HUES48 (cell line): Measurements from ENCODE around the gene E2F2.

Experiments used
- H3K27ac ChIP-seq: one replicate; pipeline ENCODE4 v1.7.0; 2013; ENCODE audit warnings: low read depth, low read length, inconsistent platforms
- H3K27me3 ChIP-seq: 2 replicates; pipeline ENCODE4 v1.6.1; 2013; ENCODE audit warnings: mild to moderate bottlenecking, low read length; ENCODE audit not compliant: control insufficient read depth, insufficient read depth
- H3K36me3 ChIP-seq: 2 replicates; pipeline ENCODE4 v1.6.1; 2013; ENCODE audit warnings: low read length; ENCODE audit not compliant: control insufficient read depth, insufficient read depth
- H3K4me1 ChIP-seq: 2 replicates; pipeline ENCODE4 v1.6.1; 2013; ENCODE audit warnings: mild to moderate bottlenecking, low read length; ENCODE audit not compliant: control insufficient read depth, insufficient read depth
- H3K4me3 ChIP-seq: 2 replicates; pipeline ENCODE4 v1.5.1; 2013; ENCODE audit warnings: mild to moderate bottlenecking, low read depth, low read length
- H3K9ac ChIP-seq: 2 replicates; pipeline ENCODE4 v1.6.1; 2013; ENCODE audit warnings: mild to moderate bottlenecking, low read depth, low read length, moderate library complexity
- H3K9me3 ChIP-seq: 2 replicates; pipeline ENCODE4 v1.6.1; 2013; ENCODE audit warnings: low read length; ENCODE audit not compliant: control insufficient read depth, insufficient read depth

E2F2 gene

DNA sequence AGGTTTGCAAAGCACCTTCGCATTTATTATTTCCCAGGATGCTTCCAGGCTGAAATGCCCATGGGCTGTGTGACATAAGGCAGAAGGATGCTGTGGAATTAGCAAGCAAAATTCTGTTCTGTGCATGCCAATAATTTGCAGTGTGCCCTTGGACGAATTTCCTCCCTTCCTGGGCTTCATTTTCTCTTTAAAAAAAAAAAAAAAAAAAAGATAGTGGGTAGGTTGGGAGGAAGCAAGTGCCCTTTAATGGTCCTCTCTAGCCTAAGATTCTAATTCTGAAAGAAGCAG, 30.7 kb upstream of the E2F2 start:
- H3K4me1 ChIP-seq = peaks cover 51% of the 10 kb centered on the region
- peak overlapping the region; percentile 20; the same call in 1 of the 2 replicates for H3K4me3 ChIP-seq
- H3K9ac ChIP-seq = no peak overlapping the region
- peak overlapping the region; percentile 97 for H3K27ac ChIP-seq
- H3K9me3 ChIP-seq = no peaks in the 10 kb centered on the region
- peaks cover 44% of the 10 kb centered on the region for H3K27me3 ChIP-seq
- H3K36me3 ChIP-seq = peaks cover 9% of the 10 kb centered on the region; the same call in 1 of the 2 replicates

DNA sequence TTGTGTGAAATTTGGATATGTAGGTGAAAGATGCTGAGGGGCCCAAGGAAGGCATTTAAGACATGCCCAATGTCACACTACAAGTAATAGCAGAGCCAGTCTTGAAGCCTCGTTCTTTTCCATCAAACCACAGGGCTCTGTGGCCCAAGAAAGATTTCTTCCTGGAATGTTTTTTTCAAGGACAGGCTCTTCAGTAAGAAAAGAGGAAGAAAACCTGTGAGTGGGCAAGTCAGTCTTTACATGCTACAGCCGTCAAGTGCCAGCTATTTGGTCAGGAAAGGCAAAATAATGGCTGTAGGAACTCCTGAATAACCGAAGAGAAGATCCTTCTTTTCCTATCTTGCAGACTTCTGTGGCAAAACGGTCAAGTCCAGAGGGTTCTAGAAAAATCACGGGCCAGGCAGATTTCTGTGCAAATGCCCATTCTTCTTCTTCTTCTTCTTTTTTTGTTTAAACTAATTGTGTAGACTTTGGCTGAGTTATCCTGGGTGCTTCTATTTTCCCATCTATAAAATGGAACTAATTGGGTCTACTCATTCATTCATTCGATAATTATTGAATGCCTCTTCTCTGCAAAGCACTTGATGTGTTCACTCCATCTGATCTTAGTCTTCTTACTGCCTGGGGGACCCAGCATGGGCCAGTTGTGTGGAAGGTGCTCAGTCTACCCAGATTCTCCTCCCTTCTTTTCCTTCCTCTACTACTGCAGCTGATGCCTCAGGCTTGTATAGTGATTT, 30.2 kb upstream of the E2F2 start:
- H3K27me3 ChIP-seq = peaks cover 44% of the 10 kb centered on the region

DNA sequence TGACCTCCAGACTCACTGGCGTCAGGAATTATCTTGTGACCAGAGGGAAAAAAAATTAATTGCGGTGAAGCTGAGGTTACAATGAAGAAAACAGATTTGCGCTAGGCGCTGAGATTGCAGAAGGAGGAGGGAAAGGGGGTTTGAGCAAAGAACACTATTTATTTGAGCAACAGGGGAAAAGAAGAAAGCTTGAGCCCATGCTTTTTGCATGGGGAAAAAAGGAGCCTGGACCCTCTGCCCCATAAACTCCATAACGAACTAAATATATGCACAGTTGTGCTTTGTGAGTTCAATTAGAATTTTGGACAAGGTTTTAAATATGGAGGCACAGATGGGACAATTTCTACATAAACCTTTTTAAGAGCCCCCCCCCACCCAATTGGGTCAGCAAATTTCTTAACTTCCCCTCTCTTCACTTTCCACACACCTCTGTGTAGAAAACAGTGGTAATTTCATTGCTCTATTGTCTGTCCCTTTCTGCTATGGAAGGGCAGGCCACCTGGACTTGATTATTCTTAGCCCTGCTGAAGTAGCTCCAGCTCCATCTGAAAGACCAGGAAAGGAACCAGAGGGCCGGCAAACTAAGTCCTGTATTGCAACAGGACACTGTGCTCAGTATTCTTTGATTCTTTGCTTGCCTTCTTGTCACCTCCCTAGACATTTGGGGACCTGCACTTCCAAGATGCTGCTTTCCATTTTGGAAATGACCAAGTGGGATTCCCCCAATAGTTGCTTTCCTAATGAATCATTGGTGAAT, 29.1 kb upstream of the E2F2 start:
- H3K4me3 ChIP-seq = peak overlapping the region; percentile 92
- peak overlapping the region; percentile 97 for H3K27ac ChIP-seq
- peaks cover 44% of the 10 kb centered on the region for H3K27me3 ChIP-seq
- peaks cover 9% of the 10 kb centered on the region; the same call in 1 of the 2 replicates for H3K36me3 ChIP-seq
- peak overlapping the region; percentile 59 for H3K9ac ChIP-seq
- no peaks in the 10 kb centered on the region for H3K9me3 ChIP-seq
- peaks cover 65% of the 10 kb centered on the region for H3K4me1 ChIP-seq

More for the DNA sequence above, 30.2 kb upstream of the E2F2 start:
- H3K9me3 ChIP-seq = no peaks in the 10 kb centered on the region
- peaks cover 9% of the 10 kb centered on the region; the same call in 1 of the 2 replicates for H3K36me3 ChIP-seq
- H3K9ac ChIP-seq = no peak overlapping the region
- peaks cover 57% of the 10 kb centered on the region for H3K4me1 ChIP-seq
- peak overlapping the region; percentile 97 for H3K27ac ChIP-seq
- peak overlapping the region; percentile 16; the same call in 1 of the 2 replicates for H3K4me3 ChIP-seq

DNA sequence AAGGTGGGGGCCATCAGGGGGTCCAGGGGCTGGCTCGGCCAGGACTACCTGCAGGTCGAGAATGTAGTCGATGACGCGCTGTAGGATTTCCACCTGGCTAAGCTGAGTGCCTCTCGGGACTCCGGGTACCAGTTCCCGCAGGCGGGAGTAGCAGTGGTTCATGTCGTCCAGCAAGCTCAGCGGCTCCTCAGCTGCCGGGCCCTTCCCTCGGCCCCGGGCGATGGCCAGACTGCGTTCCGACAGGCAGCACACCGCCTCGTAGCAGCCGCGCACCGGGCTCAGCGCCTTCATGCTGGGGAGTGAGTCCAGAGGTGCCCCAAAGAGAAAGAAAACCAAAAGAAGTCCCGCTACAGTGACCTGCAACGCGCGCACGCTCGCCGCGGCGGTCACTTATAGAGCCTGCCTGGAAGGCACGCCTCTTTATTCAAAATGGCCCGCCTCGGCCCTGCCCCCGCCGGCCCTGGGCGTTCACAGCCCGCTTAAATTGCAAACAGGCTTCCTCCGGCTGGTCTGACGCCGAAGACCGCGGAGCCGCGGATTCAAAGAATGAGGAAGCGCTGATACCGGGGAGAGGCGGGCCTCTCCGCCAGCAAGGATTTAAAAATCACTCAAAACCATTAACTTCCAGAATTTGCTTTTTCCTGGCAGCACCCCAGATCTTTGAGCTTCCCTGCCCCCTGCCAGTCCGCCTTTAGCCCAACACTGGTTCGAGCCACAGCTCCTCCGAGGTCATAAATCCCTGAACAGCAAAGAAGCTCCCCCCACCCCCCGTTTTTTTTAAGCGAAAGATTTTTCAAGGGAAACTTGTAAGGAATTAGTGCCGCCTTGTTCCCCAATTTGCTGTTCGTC, 28.3 kb upstream of the E2F2 start, which contains the start of gene ID3:
ID3 (minus strand) TSS at position 366 of the 849 bp plus-strand sequence; CDS start at position 291, 75 bp downstream.
- Histone ChIP-seq H3K36me3 (peaks cover 9% of the 10 kb centered on the region; the same call in 1 of the 2 replicates), H3K27ac (peak within 1 kb of the TSS; percentile 97), H3K27me3 (peaks cover 44% of the 10 kb centered on the region), H3K4me1 (peaks cover 68% of the 10 kb centered on the region), H3K9me3 (no peaks in the 10 kb centered on the region), H3K9ac (peak within 1 kb of the TSS; percentile 74), H3K4me3 (peak within 1 kb of the TSS; percentile 92)

DNA sequence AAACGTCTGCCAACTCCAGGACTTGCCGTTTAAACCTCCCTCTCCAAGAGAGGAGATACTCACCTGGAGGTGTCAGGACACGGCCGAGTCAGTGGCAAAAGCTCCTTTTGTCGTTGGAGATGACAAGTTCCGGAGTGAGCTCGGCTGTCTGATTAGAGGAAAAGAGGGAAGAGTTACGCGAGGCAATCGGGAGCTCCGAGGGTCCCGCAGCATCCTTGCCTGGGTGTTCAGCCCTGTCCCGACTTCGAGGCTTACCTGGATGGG, 27.8 kb upstream of the E2F2 start:
- H3K9ac ChIP-seq = peak overlapping the region; percentile 74
- H3K9me3 ChIP-seq = no peaks in the 10 kb centered on the region
- H3K27ac ChIP-seq = peak overlapping the region; percentile 97
- H3K27me3 ChIP-seq = peaks cover 49% of the 10 kb centered on the region
- H3K36me3 ChIP-seq = peaks cover 9% of the 10 kb centered on the region; the same call in 1 of the 2 replicates
- H3K4me3 ChIP-seq = peak overlapping the region; percentile 92
- peaks cover 68% of the 10 kb centered on the region for H3K4me1 ChIP-seq

DNA sequence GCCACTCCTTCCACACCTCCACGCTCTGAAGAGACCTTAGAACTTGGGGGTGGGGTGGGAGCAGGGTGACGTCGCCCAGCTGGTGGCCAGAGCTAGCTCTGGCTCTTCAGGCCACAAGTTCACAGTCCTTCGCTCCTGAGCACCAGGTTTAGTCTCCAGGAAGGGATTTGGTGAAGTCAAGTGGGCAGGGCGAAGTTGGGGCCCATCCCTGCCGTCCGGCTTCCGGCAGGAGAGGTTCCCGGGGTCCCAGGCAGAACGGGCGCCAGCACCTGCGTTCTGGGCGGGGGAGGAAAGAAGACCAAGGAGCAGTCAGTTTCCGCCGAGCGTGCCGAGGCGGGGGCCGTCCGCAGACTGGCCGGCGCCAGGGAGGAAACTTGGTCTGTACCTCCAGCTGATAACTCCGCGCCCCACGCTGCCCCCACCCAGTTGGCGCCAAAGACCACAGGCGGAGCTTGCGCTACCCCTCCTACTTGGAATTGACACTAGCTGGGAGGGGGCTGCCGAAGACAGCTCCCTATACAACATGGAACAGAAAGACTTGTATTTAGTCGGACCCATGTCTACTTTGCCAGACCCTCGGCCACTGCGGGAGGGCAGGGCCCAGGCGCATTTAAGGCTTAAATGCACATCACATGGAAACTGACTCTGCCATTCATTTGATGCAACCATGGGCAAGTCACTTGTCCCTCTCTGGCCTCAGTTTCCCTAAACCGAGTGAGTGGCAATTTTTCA, 27.3 kb upstream of the E2F2 start:
- peak overlapping the region; percentile 97 for H3K27ac ChIP-seq

DNA sequence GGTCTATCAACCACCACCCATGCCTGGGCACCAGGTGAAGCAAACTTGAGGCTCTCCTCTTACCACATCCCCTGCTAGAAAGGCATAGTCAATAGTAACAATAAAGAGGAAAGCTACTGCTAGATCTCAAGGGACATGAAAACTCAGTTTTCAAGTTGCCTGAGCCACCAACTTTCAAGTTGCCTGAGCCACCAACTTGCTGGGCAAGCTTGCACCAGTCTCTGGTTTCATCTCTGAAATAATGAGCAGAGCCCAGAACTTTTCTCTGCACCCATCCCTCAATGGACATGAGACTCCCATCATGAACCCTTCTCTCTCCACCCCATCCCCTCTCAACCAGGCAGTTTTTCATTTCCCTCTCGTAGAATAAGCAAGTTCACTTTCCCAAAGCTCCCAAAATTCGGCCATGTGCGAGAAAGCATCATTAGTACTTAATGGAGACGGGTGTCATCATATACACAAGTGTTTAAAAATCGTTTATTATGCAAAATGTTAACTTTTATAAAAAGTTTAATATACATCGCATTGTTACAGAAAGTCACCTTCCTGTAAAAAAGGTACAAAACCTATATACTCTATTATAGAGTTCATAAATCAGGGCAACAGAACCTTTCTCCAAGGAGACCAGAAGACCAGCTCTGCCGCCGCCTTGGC, 26.6 kb upstream of the E2F2 start:
- no peaks in the 10 kb centered on the region for H3K9me3 ChIP-seq

More for the DNA sequence above, 27.3 kb upstream of the E2F2 start:
- Histone ChIP-seq H3K4me3 (peak overlapping the region; percentile 92), H3K9me3 (no peaks in the 10 kb centered on the region), H3K27me3 (peaks cover 54% of the 10 kb centered on the region), H3K36me3 (peaks cover 9% of the 10 kb centered on the region; the same call in 1 of the 2 replicates), H3K4me1 (peaks cover 68% of the 10 kb centered on the region), H3K9ac (peak overlapping the region; percentile 74)

DNA sequence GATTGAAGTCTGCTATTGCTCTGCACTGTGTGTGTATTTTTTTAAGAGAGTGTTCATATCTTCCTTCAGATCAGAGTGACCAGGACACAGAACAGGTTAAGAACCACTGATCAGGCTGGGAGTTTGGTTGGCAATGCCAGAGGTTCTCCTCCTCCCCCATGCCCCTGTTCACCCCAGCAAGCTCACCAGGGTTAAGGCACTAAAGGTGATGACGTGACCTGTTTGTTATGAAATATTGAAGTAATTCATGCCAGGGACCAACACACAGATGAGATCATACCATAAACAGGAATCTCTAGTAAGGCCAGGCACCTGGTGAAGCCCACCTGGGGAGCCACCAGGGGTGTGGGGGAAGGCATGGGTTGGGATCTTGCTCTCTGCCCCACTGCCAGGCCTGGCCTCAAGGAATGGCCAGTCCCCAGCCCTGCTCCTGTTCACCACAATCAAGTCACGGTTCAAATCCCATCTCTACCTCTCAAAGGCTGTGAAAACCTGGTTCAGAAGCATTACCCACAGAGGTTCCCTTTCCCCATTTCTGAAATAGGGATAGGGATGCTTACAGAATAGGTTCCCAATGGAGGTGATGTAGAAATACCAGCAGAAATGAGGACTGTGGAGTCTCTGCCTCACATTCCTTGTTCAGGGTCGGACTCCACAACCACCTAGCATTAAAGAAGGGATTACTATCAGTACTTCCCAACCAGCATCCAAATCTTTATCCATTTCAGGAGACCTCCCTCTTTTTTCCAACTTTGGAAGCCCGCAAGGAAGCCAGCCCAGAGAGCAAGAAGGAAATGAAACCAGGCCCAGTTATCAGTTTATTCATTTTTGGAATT, 25.8 kb upstream of the E2F2 start:
- H3K36me3 ChIP-seq = peaks cover 9% of the 10 kb centered on the region; the same call in 1 of the 2 replicates
- peaks cover 59% of the 10 kb centered on the region for H3K4me1 ChIP-seq
- peak overlapping the region; percentile 97 for H3K27ac ChIP-seq
- H3K27me3 ChIP-seq = peaks cover 56% of the 10 kb centered on the region
- peak overlapping the region; percentile 92 for H3K4me3 ChIP-seq
- H3K9ac ChIP-seq = peak overlapping the region; percentile 14; the same call in 1 of the 2 replicates
- no peaks in the 10 kb centered on the region for H3K9me3 ChIP-seq

More for the DNA sequence above, 26.6 kb upstream of the E2F2 start:
- H3K27me3 ChIP-seq = peaks cover 57% of the 10 kb centered on the region
- H3K9ac ChIP-seq = peak overlapping the region; percentile 74; the same call in 1 of the 2 replicates
- H3K27ac ChIP-seq = peak overlapping the region; percentile 97
- peaks cover 9% of the 10 kb centered on the region; the same call in 1 of the 2 replicates for H3K36me3 ChIP-seq
- peak overlapping the region; percentile 92 for H3K4me3 ChIP-seq
- peaks cover 64% of the 10 kb centered on the region for H3K4me1 ChIP-seq

DNA sequence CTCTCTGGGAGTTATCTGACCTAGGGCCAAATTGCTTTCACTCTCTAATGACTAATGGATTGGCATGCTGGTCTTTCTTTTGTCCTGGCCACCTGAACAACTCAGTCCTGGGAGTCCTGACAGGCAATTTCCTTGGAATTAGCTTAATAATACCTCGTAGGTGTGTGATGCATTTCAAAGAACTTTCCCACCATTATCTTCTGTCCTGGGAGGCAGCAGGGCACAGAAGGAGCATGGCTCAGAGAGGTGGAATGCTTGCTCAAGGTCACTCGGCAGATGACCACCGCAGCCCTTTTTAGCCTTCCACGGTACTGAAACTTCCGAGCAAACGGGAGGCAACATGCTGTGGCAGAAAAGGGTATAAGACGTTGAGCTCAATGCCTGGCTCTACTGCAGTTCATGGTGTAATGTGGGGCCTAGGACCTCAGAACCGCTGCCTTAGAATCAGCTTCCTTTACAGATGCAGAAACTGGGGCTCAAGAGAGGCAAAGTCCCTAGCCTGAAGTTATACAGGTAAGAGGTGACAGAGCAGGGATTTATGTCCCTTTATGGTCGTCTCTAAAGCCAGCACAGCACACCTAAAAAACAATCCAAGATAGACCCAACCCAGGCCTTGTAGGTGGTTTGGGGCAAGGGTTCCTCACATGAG, 25.1 kb upstream of the E2F2 start:
- H3K36me3 ChIP-seq = peaks cover 9% of the 10 kb centered on the region; the same call in 1 of the 2 replicates
- peak overlapping the region; percentile 60; the same call in 1 of the 2 replicates for H3K9ac ChIP-seq
- peaks cover 51% of the 10 kb centered on the region for H3K4me1 ChIP-seq
- H3K27me3 ChIP-seq = peaks cover 49% of the 10 kb centered on the region
- no peaks in the 10 kb centered on the region for H3K9me3 ChIP-seq
- H3K27ac ChIP-seq = peak overlapping the region; percentile 97
- H3K4me3 ChIP-seq = peak overlapping the region; percentile 92
